ENCODE data around the gene RC3H1. TPM values are rescaled to one million over a fixed set of nuclear protein-coding genes. Genes with fewer than 3 reads are reported as not detected.

The RC3H1 gene
- total and polyA plus RNA-seq, 7 donors, result 2.9 to 39.1 (median 23.0) TPM

DNA sequence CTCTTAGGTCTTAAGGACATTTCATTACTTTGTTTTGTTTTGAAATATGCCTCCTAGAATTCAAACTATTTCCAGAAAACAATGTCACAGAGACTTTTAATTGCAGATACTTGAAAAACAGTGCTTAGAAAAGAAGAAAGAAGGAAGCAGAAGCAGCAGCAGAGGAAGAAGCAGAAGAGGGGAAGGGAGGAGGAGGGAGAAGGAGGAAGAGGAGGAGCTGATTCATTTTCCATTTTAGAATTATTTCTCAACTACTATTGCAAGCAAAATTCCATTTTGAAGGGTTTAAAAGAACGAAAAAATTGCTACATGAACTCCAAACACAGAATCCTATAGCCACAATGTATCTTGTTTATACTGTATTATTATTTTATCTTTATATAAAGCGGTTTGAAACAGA, 13.9 kb downstream of the RC3H1 start:
- no peak overlapping the region for H3K4me3 ChIP-seq
- peak overlapping the region; percentile 64 for H3K27ac ChIP-seq
- peak in 3 of 4 donors; percentile 47 to 70 (median 65) for ATAC-seq
- DNase-seq, result no peak
- WGBS, 3 donors, result 94 to 96% (median 95%) methylated on average over 2 of the region's 2 CpGs
- no peak for TF ChIP-seq CTCF (IDR thresholded peaks at IDR 0.05)
- intact Hi-C loops (cut with DNase I), result no loop called here
- H3K36me3 ChIP-seq (ENCODE audit: insufficient read depth in 1 of 2, low read depth in 1 of 2), result peaks cover 0 to 8% of the 10 kb centered on the region in 2 donors
- H3K27me3 ChIP-seq (ENCODE audit: insufficient read depth in 3 of 3, low read length in 2 of 3), result no peaks in the 10 kb centered on the region
- no peaks in the 10 kb centered on the region for H3K9me3 ChIP-seq
- peaks cover 40% of the 10 kb centered on the region for H3K4me1 ChIP-seq

DNA sequence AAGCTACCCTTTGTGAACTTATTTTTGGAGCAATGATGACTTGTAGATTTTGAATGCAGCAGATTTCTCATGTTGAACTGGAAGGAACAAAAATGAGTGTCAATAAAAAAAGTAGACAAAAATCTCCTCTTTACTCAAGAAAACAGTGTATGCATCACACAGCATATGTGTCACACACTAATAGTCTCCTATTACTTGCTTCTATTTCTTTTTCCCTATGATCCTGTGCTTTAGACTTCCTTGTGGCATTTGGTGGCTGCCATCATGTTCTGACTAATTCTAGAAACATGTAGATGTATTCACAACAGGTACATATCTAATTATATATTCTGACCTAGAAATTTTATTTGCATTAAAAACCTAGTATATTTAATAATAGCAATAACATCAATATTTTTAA, 14.3 kb downstream of the RC3H1 start:
- peak overlapping the region; percentile 64 for H3K27ac ChIP-seq
- no peaks in the 10 kb centered on the region for H3K9me3 ChIP-seq
- ATAC-seq (peak in 1 of 4 donors; percentile 40), DNase-seq (no peak)
- intact Hi-C loops (cut with DNase I), result no loop called here
- H3K4me1 ChIP-seq, result peaks cover 40% of the 10 kb centered on the region
- peaks cover 0 to 8% of the 10 kb centered on the region in 2 donors for H3K36me3 ChIP-seq (ENCODE audit: insufficient read depth in 1 of 2, low read depth in 1 of 2)
- H3K4me3 ChIP-seq, result no peak overlapping the region
- TF ChIP-seq CTCF (IDR thresholded peaks at IDR 0.05), result no peak
- no peaks in the 10 kb centered on the region for H3K27me3 ChIP-seq (ENCODE audit: insufficient read depth in 3 of 3, low read length in 2 of 3)

- Histone ChIP-seq H3K27me3 (ENCODE audit: insufficient read depth in 3 of 3, low read length in 2 of 3) (no peaks in the 10 kb centered on the region), H3K4me3 (no peak overlapping the region), H3K27ac (peak overlapping the region; percentile 30), H3K9me3 (no peaks in the 10 kb centered on the region), H3K4me1 (peaks cover 57% of the 10 kb centered on the region), H3K36me3 (ENCODE audit: insufficient read depth in 1 of 2, low read depth in 1 of 2) (peaks cover 0 to 8% of the 10 kb centered on the region in 2 donors)
- WGBS, 3 donors, result 15 to 39% (median 24%) methylated on average over 2 of the region's 2 CpGs
- intact Hi-C loops (cut with DNase I), result no loop called here
- no peak for DNase-seq
- peak in 1 of 4 donors; percentile 18 for ATAC-seq
- TF ChIP-seq CTCF (IDR thresholded peaks at IDR 0.05), result no peak
Measured at GRCh38 chr1:174005032-174005431, 17.1 kb downstream of the RC3H1 start.

GRCh38 chr1:174003867-174004266, 18.3 kb downstream of the RC3H1 start:
- ATAC-seq, result no peak

More at GRCh38 chr1:174003867-174004266, 18.3 kb downstream of the RC3H1 start:
- Histone ChIP-seq H3K27ac (no peak overlapping the region), H3K9me3 (no peaks in the 10 kb centered on the region), H3K4me1 (peaks cover 51% of the 10 kb centered on the region), H3K36me3 (ENCODE audit: insufficient read depth in 1 of 2, low read depth in 1 of 2) (peaks cover 0 to 12% of the 10 kb centered on the region in 2 donors), H3K4me3 (no peak overlapping the region), H3K27me3 (ENCODE audit: insufficient read depth in 3 of 3, low read length in 2 of 3) (no peaks in the 10 kb centered on the region)
- TF ChIP-seq CTCF (IDR thresholded peaks at IDR 0.05), result no peak
- intact Hi-C loops (cut with DNase I), result no loop called here
- DNase-seq, result no peak
- 97 to 98% (median 98%) methylated on average over 4 of the region's 4 CpGs for WGBS, 3 donors
